Measurements from ENCODE around the gene MMP14. TPM values are rescaled to one million over a fixed set of nuclear protein-coding genes. Genes with fewer than 3 reads are reported as not detected.

The MMP14 gene
- total and polyA plus RNA-seq, 2 of the 13 experiments (the other 11 are each of a cell fraction or from before 2014, with no cell fraction given), result 5.2 to 9.8 TPM

DNA sequence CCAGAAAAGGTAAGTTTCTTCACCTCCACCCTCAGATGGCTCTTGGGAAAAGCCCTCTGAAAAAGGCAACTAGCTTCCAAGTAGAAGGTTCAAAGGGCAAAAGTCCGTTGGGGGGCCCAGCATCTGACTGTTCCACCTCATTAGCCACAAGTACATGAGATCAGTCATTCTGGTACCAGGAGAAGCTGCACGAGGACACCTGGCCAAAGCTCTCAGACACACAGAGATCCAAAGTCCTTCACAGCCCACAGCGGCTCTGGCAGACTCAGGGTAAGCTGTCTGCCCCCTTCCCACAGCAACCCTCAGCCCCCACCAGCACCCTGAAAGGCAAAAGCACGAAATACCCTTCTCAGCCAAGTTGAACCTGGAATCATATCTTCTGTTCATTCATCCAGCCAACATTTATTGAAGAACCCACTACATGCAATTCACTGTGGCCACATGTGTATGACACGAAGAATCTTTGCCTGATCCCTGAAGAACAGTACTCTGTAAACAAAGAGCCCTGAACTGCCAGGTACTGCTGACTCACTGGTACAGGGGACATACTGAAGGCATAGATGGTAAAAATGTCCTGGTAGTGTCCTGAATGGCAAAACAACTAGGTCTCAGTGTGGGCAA lies 40.2 kb upstream of the MMP14 start (continued):
- TF ChIP-seq, protein P1, sequence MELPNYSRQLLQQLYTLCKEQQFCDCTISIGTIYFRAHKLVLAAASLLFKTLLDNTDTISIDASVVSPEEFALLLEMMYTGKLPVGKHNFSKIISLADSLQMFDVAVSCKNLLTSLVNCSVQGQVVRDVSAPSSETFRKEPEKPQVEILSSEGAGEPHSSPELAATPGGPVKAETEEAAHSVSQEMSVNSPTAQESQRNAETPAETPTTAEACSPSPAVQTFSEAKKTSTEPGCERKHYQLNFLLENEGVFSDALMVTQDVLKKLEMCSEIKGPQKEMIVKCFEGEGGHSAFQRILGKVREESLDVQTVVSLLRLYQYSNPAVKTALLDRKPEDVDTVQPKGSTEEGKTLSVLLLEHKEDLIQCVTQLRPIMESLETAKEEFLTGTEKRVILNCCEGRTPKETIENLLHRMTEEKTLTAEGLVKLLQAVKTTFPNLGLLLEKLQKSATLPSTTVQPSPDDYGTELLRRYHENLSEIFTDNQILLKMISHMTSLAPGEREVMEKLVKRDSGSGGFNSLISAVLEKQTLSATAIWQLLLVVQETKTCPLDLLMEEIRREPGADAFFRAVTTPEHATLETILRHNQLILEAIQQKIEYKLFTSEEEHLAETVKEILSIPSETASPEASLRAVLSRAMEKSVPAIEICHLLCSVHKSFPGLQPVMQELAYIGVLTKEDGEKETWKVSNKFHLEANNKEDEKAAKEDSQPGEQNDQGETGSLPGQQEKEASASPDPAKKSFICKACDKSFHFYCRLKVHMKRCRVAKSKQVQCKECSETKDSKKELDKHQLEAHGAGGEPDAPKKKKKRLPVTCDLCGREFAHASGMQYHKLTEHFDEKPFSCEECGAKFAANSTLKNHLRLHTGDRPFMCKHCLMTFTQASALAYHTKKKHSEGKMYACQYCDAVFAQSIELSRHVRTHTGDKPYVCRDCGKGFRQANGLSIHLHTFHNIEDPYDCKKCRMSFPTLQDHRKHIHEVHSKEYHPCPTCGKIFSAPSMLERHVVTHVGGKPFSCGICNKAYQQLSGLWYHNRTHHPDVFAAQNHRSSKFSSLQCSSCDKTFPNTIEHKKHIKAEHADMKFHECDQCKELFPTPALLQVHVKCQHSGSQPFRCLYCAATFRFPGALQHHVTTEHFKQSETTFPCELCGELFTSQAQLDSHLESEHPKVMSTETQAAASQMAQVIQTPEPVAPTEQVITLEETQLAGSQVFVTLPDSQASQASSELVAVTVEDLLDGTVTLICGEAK (IDR thresholded peaks at IDR 0.05), result no peak
- TF ChIP-seq, protein P1 (CRISPR knock-in tag; IDR thresholded peaks at IDR 0.05), result 0 out of 2 replicates have a peak, but pooled peaks have one; percentile 24
- no peak for TF ChIP-seq MAZ (IDR thresholded peaks at IDR 0.05; ENCODE audit: borderline replicate concordance, low read depth, low read length)
- no peak for TF ChIP-seq MAZ (CRISPR knock-in tag; IDR thresholded peaks at IDR 0.05; ENCODE audit: low read depth)
- TF ChIP-seq, protein P2, sequence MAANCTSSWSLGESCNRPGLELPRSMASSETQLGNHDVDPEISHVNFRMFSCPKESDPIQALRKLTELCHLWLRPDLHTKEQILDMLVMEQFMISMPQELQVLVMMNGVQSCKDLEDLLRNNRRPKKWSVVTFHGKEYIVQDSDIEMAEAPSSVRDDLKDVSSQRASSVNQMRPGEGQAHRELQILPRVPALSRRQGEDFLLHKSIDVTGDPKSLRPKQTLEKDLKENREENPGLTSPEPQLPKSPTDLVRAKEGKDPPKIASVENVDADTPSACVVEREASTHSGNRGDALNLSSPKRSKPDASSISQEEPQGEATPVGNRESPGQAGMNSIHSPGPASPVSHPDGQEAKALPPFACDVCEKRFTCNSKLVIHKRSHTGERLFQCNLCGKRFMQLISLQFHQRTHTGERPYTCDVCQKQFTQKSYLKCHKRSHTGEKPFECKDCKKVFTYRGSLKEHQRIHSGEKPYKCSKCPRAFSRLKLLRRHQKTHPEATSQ (CRISPR knock-in tag; IDR thresholded peaks at IDR 0.05; ENCODE audit: borderline replicate concordance), result peak; percentile 28; the same call in 1 of the 2 replicates
- TF ChIP-seq BCL3 (CRISPR knock-in tag; IDR thresholded peaks at IDR 0.05), result 0 out of 2 replicates have a peak, but pooled peaks have one; percentile 58
- no peak for TF ChIP-seq AKAP8 (CRISPR knock-in tag; IDR thresholded peaks at IDR 0.05)
- peak; percentile 23 for TF ChIP-seq RXRB (CRISPR knock-in tag; IDR thresholded peaks at IDR 0.05; ENCODE audit: borderline replicate concordance)
- no peak for TF ChIP-seq CAMTA2 (CRISPR knock-in tag; IDR thresholded peaks at IDR 0.05; ENCODE audit: borderline replicate concordance)
- no peak for TF ChIP-seq ZNF143 (CRISPR knock-in tag; IDR thresholded peaks at IDR 0.05)
- peak; percentile 43 for TF ChIP-seq MAFF (IDR thresholded peaks at IDR 0.05; ENCODE audit: low read depth, low read length)
- peak; percentile 73; the same call in 1 of the 2 replicates for TF ChIP-seq ZNF337 (CRISPR knock-in tag; IDR thresholded peaks at IDR 0.05; ENCODE audit: borderline replicate concordance, low read depth)
- no peak for TF ChIP-seq FLYWCH1 (CRISPR knock-in tag; IDR thresholded peaks at IDR 0.05)
- TF ChIP-seq, protein P3, sequence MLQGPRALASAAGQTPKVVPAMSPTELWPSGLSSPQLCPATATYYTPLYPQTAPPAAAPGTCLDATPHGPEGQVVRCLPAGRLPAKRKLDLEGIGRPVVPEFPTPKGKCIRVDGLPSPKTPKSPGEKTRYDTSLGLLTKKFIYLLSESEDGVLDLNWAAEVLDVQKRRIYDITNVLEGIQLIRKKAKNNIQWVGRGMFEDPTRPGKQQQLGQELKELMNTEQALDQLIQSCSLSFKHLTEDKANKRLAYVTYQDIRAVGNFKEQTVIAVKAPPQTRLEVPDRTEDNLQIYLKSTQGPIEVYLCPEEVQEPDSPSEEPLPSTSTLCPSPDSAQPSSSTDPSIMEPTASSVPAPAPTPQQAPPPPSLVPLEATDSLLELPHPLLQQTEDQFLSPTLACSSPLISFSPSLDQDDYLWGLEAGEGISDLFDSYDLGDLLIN (CRISPR knock-in tag; IDR thresholded peaks at IDR 0.05; ENCODE audit: borderline replicate concordance), result no peak
- no peak for TF ChIP-seq ZSCAN12 (CRISPR knock-in tag; IDR thresholded peaks at IDR 0.05)
- TF ChIP-seq ZNF12 (CRISPR knock-in tag; IDR thresholded peaks at IDR 0.05), result no peak
